Sciatic nerve (tissue), 2 donors: Measurements from ENCODE around the gene MAD1L1. TPM values are rescaled to one million over a fixed set of nuclear protein-coding genes. Genes with fewer than 3 reads are reported as not detected.
A peak's percentile ranks its signal among the peaks of the same experiment; 100 is the strongest.
"Not testable (repeated sequence)": the region's sequence is repeated elsewhere in the genome, so short reads cannot be mapped to it uniquely, and the experiment has no call there.

Experiments used
- ATAC-seq: fragments of 200-7000 bp; cut with Tn5 transposase; one replicate; pipeline ENCODE4 v1.9.1; 2020; ENCODE audit warnings: mild to moderate bottlenecking, moderate library complexity
- DNase-seq: peaks from one replicate; pipeline ENCODE4 v3.0.0-alpha.2; 2020; ENCODE audit warnings: low spot score
- intact Hi-C: fragments of 100-400 bp; cut with DNase I; formaldehyde crosslinking; loops from one replicate; pipeline ENCODE4 v1.14.2; 2022
- total RNA-seq: library from RNA; stranded (reverse); fragmentation: NEBNext Ultra II Directional; extraction: Animal tissue kit (Norgen Biotek cat#: 25700); gene quantifications from one replicate; pipeline ENCODE4 v1.2.1, GENCODE V29; 2021
- donor health status: DM: no; HTN: no; CAD: no.
- donor health status: DM: no; HTN: no; CAD: no.

Gene MAD1L1
- total RNA-seq, 1 donor from 2014 or later, result 42.1 TPM

GRCh38 chr7:2166625-2167280 is 66.0 kb downstream of the MAD1L1 start:
- peak; percentile 62 for ATAC-seq
- DNase-seq, result no peak
- intact Hi-C loops, result no loop called here

DNA sequence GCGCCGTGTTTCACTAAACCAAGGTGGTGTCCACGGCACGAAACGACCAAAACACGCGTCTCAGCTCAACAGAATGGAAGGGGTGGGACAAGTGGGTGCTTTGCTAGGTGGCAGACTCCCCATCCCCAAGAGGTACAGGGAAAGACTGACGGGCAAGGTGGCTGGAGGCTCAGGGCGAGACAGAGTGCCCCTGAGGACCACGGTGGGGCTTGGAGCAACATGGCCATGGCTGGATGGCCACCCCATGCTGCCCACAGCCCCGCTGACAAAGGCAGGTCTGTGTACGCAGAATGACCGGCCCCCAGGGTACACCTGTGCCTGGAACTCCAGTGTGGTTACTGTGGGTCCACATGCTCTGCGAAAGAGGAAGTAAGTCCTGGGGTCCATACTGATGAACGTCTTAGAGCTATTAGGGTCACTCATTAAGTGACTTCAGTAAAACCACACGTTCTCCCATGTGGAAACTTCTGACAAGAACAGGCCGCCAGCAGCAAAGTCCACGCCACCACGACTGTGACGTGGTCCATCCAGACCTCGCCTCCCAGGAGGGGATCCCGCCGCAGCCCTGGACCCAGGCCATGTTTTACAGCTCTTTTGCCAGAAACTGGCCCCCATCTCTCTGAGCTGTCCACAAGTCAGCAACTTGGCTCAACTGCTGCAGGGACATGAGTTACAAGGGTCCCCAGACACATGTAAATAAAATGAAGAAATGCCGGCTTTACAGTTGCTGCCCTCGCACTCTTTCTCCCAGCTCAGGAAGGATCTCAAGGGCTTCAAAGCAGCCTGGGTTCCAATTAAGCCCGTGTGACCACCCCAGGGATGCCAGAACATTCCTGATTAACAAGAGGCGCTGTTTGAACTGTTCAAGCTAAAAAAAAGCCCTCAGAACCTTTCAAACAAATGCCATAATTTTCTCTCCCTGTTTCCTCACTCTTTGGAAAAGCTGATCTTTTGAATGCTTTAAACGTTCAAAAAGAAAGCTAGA is 66.8 kb downstream of the MAD1L1 start:
- intact Hi-C loops, result no loop called here

GRCh38 chr7:2165239-2165609 is 67.5 kb downstream of the MAD1L1 start:
- ATAC-seq (peak; percentile 11), DNase-seq (no peak)
- intact Hi-C loops, result no loop called here

More for the DNA sequence above, 66.8 kb downstream of the MAD1L1 start:
- DNase-seq (no peak), ATAC-seq (peak; percentile 59)

DNA sequence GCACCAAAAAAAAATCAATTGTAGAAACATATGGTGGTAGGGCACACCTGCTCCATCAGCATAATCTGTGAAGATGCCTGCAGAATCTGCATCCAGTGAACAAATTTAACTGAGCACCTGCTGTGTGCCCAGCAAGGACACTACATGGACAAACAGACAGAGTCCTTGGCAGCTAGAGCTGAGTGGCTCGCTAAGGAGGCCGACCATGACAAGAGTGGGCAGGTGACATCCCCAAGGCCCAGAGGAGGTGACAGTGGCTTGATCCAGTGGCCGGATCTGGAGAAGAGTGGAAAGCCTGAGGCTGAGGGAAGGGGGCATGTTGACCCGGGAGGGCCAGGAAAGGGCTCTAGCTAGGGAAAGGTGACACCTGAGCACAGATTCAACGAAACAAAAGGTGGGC is 68.1 kb downstream of the MAD1L1 start:
- DNase-seq (no peak), ATAC-seq (no peak)
- intact Hi-C loops, result no loop called here

- intact Hi-C loops, result no loop called here
- DNase-seq, result peak; percentile 31
- no peak for ATAC-seq
These were observed 68.9 kb downstream of the MAD1L1 start for GRCh38 chr7:2163600-2164555.

DNA sequence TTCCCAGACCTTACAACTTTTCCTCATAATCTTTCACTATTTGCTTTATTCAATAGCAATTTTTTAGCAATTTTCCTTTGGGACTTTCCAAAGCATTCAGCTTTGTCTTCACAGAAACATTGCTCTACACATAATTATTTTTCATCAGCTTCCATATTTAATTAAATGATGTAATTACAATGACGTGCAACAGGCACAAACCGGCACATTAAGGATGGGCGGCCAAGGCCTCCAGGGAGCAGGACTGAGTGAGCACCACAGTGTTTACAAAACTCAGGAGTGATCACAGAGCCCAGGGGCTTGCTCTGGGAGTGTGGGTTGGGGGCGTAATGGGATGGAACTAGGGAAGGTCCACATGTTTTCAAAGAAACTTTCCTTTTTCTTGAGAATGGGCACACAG is 69.8 kb downstream of the MAD1L1 start:
- peak; percentile 54 for DNase-seq
- intact Hi-C loops, result no loop called here
- peak; percentile 50 for ATAC-seq

GRCh38 chr7:2162004-2162902 is 70.5 kb downstream of the MAD1L1 start:
- not testable (repeated sequence) for DNase-seq

GRCh38 chr7:2159176-2159520 is 73.6 kb downstream of the MAD1L1 start:
- peak; percentile 51 for DNase-seq
- no peak for ATAC-seq
- intact Hi-C loops, result no loop called here

More at GRCh38 chr7:2162004-2162902, 70.5 kb downstream of the MAD1L1 start:
- ATAC-seq, intact Hi-C loops: not testable (repeated sequence)

DNA sequence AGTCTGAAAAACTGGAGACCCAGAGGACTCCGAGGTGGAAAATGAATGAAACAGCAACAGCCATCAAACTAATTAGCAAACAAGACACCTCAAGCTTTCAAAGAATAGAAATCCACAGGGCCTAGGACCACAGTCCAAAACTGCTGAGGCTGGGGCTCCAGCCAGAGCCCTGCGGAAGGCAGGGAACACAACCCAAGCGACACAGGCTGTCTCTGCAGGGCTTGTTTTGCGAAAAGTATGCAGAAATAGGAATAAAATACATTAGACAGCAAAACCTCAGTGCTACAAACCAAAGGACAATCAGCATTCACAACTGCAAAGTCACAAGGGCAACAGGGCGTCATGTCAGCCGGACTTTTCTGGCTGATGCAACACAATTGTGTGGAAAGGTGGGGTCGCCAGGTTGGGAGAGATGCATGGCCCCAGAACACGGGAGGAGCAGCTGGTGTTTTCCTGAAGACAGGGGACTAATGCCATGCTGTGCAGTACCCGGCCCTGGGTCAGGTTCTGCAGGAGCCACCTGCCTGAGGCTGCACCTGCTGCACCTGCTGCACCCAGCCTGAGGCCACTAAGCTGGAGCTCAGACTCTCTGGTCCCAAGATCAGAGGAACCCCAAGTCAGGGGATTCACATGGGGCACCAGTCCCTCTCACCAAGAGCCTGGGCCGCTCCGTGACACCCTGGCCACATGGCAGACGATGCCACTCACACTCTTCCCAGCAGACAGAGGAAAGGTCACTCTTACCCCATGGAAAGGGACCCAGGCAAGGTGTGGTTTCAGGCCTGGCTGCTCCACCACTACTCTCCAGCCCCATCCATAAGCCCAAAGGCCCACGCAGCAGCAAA is 74.2 kb downstream of the MAD1L1 start:
- intact Hi-C loops, result no loop called here
- ATAC-seq (peak; percentile 5), DNase-seq (peak; percentile 48)

DNA sequence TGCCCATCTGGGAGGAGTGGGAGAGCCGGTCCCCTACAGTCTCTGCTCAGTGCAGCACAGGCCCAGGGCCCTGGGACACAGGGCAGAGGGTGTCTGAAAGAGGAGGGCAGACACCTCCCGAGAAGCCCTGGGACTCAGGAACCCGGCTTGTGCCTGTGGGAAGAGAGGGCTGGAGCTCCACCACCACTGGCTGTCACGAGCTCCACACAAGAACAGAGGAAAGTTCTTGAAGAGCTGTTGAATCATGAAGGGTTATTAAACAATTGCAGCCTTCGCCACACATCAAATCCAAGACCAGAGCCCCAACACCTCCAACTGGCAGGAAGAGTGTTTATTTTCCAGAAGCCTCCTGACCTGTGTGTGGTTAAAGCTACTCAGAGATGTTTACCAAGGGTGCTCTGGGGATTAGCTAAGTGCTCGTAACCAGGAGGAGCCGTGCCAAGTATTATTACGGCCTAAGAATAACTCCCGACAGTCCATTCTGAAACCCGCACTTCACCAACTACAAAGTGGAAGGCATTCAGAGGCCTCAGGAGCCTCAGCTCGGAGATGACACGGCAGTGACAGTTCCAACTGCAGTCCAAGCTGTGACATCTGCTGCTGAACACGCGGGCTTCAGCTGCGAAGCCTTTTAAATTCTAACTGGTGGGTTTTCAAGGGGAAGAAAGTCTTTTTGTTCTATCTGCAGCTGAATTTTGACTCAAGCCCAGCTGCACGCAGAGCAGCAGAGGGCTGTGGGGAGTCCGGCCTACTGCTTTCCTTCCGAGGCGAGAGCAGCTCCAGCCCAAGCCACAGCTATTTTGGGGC is 75.1 kb downstream of the MAD1L1 start:
- intact Hi-C loops, result no loop called here
- DNase-seq (peak; percentile 81), ATAC-seq (peak; percentile 97)

DNA sequence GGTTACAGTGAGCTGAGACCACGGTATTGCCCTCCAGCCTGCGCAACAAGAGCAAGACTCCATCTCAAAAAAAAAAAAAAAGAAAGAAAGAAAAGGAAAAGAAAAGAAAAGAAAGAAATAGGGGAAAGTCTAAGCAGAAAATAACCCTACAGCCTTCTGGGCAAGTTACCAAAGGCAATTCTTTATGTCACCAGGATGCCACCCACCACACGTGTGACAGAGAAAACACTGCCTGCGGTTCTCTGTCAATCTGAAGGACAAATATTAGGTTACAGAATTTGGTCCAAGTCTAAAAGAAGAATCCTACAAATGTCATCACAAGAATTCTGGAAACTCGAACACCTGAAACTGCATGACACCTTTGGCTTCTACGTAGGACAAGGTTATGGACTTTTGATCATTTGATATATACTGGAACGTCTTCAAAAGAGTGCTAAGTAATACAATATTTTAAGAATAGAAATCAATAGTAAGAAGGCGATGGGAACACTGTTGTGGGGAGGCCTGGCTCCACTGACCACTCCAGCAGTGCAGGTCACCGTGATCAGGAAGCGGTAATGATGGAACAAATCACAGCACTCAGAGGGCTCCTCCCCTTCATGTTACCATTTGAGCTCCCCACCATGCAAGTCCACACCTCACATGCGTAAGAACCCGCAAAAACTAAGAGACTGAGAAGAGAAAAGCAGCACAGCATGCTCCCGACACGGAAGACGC is 75.8 kb downstream of the MAD1L1 start:
- intact Hi-C loops, result no loop called here
- DNase-seq (peak; percentile 30), ATAC-seq (peak; percentile 38)

GRCh38 chr7:2154831-2155230 is 77.9 kb downstream of the MAD1L1 start:
- intact Hi-C loops, result no loop called here

GRCh38 chr7:2154121-2154520 is 78.6 kb downstream of the MAD1L1 start:
- no peak for DNase-seq

More at GRCh38 chr7:2154831-2155230, 77.9 kb downstream of the MAD1L1 start:
- no peak for ATAC-seq
- no peak for DNase-seq

GRCh38 chr7:2152646-2153045 is 80.1 kb downstream of the MAD1L1 start:
- no peak for DNase-seq
- no peak for ATAC-seq
- intact Hi-C loops, result no loop called here

More at GRCh38 chr7:2154121-2154520, 78.6 kb downstream of the MAD1L1 start:
- ATAC-seq, result no peak
- intact Hi-C loops, result no loop called here

GRCh38 chr7:2151801-2152612 is 80.7 kb downstream of the MAD1L1 start:
- intact Hi-C loops, result no loop called here
- DNase-seq (no peak), ATAC-seq (no peak)
